GM12892 (cell line): ENCODE data around the gene DOCK9.

Experiments
- DNase-seq: peaks from one replicate; pipeline ENCODE4 v3.0.0; 2011; ENCODE audit not compliant: insufficient read length
- FAIRE-seq: peaks from 2 replicates; lab custom pipeline; 2011; peaks lifted over from hg19 to GRCh38; lab: Jason Lieb, UNC
- POLR2A ChIP-seq: IDR thresholded peaks from 2 replicates; pipeline ENCODE4 v1.6.1; 2011; ENCODE audit warnings: low read depth, low read length, control low read depth
- POLR2AphosphoS5 ChIP-seq: IDR thresholded peaks from 2 replicates; pipeline ENCODE4 v1.6.1; 2011; ENCODE audit warnings: low read depth, low read length, control low read depth
- TAF1 ChIP-seq: IDR thresholded peaks from 2 replicates; pipeline ENCODE4 v1.6.1; 2011; ENCODE audit warnings: low read depth, mild to moderate bottlenecking, control low read depth, low read length, borderline replicate concordance

Gene DOCK9

GRCh38 chr13:99008577-99008976 lies 30.7 kb upstream of the DOCK9 start:
- TF ChIP-seq TAF1 (no peak), POLR2A (no peak), POLR2AphosphoS5 (no peak)
- DNase-seq (no peak), FAIRE-seq (no peak)

DNA sequence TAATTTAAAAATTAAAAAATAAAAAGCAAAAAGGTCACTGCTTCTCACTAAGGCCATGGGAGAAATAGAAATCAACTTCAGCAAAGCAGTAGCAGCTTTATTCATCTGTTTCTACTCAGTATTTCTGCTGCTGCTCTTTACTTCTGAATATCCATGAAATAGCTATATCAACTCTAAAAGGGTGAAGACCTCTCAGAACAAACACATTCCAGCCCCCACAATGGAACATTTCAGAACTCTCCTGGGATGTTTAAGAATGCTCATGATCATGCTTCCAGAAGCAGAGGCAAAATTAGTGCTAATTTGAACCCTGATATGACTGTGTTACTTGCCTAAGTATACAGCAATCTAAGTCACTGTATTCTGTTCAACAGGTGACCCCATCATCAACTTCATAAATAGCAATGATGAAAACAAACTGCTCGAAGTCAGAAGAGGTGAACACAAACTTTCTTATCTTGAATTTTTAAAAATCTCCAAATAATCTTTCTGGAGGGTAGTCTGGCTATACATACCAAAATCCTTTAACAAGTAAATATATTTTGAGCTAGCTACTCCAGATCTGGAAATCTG lies 29.6 kb upstream of the DOCK9 start:
- DNase-seq (no peak), FAIRE-seq (no peak)
- TF ChIP-seq TAF1 (no peak), POLR2AphosphoS5 (no peak), POLR2A (no peak)

GRCh38 chr13:99005609-99006008 lies 27.7 kb upstream of the DOCK9 start:
- no peak for DNase-seq
- TF ChIP-seq POLR2AphosphoS5: no peak
- no peak for TF ChIP-seq POLR2A
- no peak for TF ChIP-seq TAF1
- no peak for FAIRE-seq

GRCh38 chr13:99004978-99005377 lies 27.1 kb upstream of the DOCK9 start:
- FAIRE-seq (no peak), DNase-seq (no peak)
- TF ChIP-seq POLR2A (no peak), TAF1 (no peak), POLR2AphosphoS5 (no peak)

GRCh38 chr13:99003851-99004471 lies 26.1 kb upstream of the DOCK9 start:
- no peak for DNase-seq
- no peak for FAIRE-seq
- TF ChIP-seq POLR2A (no peak), TAF1 (no peak), POLR2AphosphoS5 (no peak)

GRCh38 chr13:99003186-99003585 lies 25.3 kb upstream of the DOCK9 start:
- FAIRE-seq (no peak), DNase-seq (no peak)

DNA sequence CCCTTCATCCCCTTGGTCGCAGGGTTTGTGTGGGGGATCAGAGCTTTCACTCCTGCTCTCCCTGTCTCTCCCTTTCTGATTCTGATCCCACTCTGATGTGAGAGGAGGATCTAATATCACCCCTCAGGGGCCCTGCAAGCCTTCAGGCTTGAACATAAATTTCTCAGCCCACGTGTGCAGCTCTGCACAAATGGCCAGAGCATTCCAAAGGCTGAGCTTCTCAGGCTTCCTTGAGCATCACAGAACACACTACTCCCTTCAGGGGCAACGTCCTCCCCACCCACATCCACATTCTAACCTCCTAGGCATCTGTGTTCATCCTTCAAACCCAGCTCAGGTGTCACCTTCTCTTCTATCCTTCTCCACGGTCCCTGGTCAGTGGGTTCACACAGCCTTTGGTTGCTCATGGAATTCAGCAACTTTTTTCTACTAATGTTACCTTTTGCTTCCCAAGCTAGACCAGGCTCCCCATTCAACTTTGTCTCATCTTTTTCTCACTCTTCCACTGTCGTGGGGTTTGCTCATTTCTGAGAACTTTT lies 24.4 kb upstream of the DOCK9 start:
- TF ChIP-seq TAF1 (no peak), POLR2AphosphoS5 (no peak), POLR2A (no peak)
- DNase-seq (no peak), FAIRE-seq (no peak)

More at GRCh38 chr13:99003186-99003585, 25.3 kb upstream of the DOCK9 start:
- TF ChIP-seq POLR2A (no peak), POLR2AphosphoS5 (no peak), TAF1 (no peak)

- no peak for DNase-seq
- TF ChIP-seq POLR2A: no peak
- TF ChIP-seq POLR2AphosphoS5: no peak
- no peak for TF ChIP-seq TAF1
- no peak for FAIRE-seq
Observed at GRCh38 chr13:99000137-99000536, 22.3 kb upstream of the DOCK9 start.

DNA sequence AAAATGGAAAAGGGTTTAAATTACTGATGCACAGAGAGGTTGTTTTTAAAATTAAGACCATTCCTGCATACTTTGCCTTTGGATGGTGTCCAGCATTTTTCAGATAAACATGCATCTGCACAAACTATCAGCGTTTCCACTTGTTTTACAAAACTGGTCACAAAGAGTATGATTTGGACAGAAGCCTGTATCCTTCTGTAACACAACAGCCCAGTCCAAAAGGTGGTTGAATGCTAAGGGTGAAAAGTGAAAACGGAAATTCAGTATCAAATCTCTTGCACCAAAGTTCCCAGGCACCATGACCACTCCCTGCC lies 21.7 kb upstream of the DOCK9 start:
- no peak for DNase-seq
- TF ChIP-seq TAF1 (no peak), POLR2A (no peak), POLR2AphosphoS5 (no peak)
- no peak for FAIRE-seq

GRCh38 chr13:98998831-98999638 lies 21.2 kb upstream of the DOCK9 start:
- FAIRE-seq (peak; percentile 77), DNase-seq (no peak)
- TF ChIP-seq TAF1 (no peak), POLR2A (no peak), POLR2AphosphoS5 (no peak)
